ENCODE measurements around the gene ZNF683. TPM values are rescaled to one million over a fixed set of nuclear protein-coding genes. Genes with fewer than 3 reads are reported as not detected.

ZNF683 gene
- total and polyA plus RNA-seq, 4 donors = 0.17 to 0.55 (median 0.40) TPM; not detected in 1

DNA sequence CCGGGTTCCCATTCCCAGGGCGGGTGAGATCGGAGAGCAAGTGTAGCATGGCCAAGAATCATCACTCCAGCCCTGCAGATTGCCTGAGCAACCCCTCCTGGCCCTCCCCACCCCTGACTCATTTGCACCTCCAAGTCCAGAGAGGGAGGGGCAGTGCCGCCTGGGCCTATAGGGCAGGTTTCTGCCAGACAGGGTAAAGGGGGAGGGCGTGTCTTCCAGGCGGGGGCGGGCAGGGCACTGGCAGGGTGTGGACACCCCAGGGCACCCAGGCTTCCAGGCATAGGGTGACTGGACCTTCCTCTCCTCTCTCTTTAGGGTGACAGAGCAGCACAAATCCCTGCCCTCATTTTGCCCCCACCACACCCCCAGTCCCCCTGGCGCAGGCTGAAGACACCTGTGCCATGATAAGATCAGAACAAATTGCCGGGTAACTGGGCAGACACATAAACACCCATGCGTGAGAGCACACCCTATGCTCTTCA lies 15.4 kb downstream of the ZNF683 start:
- Histone ChIP-seq H3K9ac (ENCODE audit: insufficient read depth in 1 of 2, low read length in 2 of 2) (no peak overlapping the region), H3K4me1 (ENCODE audit: control insufficient read depth in 5 of 5, insufficient read depth in 5 of 5, low read length in 5 of 5) (peaks cover 0 to 6% (median 2%) of the 10 kb centered on the region in 5 donors), H3K9me3 (ENCODE audit: control insufficient read depth in 4 of 4, insufficient read depth in 3 of 4, low read length in 3 of 4) (no peaks in the 10 kb centered on the region), H3K4me3 (no peak overlapping the region), H3K27ac (ENCODE audit: low read depth in 1 of 2, low read length in 1 of 2) (no peak overlapping the region), H3K36me3 (ENCODE audit: control insufficient read depth in 4 of 4, insufficient read depth in 4 of 4, low read length in 4 of 4) (no peaks in the 10 kb centered on the region), H3K27me3 (ENCODE audit: control insufficient read depth in 3 of 3, insufficient read depth in 3 of 3, low read length in 2 of 3) (peaks cover 8 to 35% (median 24%) of the 10 kb centered on the region in 3 donors)
- DNase-seq (no peak), ATAC-seq (ENCODE audit: insufficient read depth, low FRiP score) (no peak)
- WGBS, 2 donors = 76 to 92% methylated on average over 10 of the region's 10 CpGs
- TF ChIP-seq, protein P1, sequence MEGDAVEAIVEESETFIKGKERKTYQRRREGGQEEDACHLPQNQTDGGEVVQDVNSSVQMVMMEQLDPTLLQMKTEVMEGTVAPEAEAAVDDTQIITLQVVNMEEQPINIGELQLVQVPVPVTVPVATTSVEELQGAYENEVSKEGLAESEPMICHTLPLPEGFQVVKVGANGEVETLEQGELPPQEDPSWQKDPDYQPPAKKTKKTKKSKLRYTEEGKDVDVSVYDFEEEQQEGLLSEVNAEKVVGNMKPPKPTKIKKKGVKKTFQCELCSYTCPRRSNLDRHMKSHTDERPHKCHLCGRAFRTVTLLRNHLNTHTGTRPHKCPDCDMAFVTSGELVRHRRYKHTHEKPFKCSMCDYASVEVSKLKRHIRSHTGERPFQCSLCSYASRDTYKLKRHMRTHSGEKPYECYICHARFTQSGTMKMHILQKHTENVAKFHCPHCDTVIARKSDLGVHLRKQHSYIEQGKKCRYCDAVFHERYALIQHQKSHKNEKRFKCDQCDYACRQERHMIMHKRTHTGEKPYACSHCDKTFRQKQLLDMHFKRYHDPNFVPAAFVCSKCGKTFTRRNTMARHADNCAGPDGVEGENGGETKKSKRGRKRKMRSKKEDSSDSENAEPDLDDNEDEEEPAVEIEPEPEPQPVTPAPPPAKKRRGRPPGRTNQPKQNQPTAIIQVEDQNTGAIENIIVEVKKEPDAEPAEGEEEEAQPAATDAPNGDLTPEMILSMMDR (IDR thresholded peaks at IDR 0.05; ENCODE audit: control extremely low read depth, extremely low read depth) = no peak

DNA sequence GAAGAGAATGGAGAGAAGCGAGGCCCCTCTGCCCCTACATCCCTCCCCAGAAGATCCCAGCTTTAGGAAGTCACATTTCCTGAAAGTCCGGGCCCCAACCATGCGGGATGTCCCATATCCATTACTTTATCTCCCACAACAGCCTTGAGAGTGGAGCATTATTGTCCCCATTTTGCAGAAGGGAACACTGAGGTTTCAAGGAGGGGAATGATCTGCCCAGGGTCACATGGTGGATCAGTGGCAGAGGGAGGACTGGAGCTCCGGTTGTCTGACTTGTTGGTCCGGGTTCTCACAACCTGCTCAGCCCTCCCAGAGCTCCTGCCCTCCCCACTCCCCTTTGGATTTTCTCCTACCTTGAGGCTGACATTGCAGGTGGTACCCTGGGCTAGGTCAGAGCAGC lies 16.4 kb downstream of the ZNF683 start:
- H3K4me1 ChIP-seq (ENCODE audit: control insufficient read depth in 5 of 5, insufficient read depth in 5 of 5, low read length in 5 of 5) = peaks cover 0 to 11% (median 2%) of the 10 kb centered on the region in 5 donors
- H3K9ac ChIP-seq (ENCODE audit: insufficient read depth in 1 of 2, low read length in 2 of 2) = no peak overlapping the region
- no peaks in the 10 kb centered on the region for H3K36me3 ChIP-seq (ENCODE audit: control insufficient read depth in 4 of 4, insufficient read depth in 4 of 4, low read length in 4 of 4)
- H3K4me3 ChIP-seq = no peak overlapping the region
- no peak overlapping the region for H3K27ac ChIP-seq (ENCODE audit: low read depth in 1 of 2, low read length in 1 of 2)
- peaks cover 0 to 29% (median 21%) of the 10 kb centered on the region in 3 donors for H3K27me3 ChIP-seq (ENCODE audit: control insufficient read depth in 3 of 3, insufficient read depth in 3 of 3, low read length in 2 of 3)
- H3K9me3 ChIP-seq (ENCODE audit: control insufficient read depth in 4 of 4, insufficient read depth in 3 of 4, low read length in 3 of 4) = no peaks in the 10 kb centered on the region
- WGBS, 2 donors = 84 to 88% methylated on average over 5 of the region's 5 CpGs
- TF ChIP-seq, protein P1 (IDR thresholded peaks at IDR 0.05; ENCODE audit: control extremely low read depth, extremely low read depth) = no peak
- no peak for DNase-seq
- ATAC-seq (ENCODE audit: insufficient read depth, low FRiP score) = no peak

DNA sequence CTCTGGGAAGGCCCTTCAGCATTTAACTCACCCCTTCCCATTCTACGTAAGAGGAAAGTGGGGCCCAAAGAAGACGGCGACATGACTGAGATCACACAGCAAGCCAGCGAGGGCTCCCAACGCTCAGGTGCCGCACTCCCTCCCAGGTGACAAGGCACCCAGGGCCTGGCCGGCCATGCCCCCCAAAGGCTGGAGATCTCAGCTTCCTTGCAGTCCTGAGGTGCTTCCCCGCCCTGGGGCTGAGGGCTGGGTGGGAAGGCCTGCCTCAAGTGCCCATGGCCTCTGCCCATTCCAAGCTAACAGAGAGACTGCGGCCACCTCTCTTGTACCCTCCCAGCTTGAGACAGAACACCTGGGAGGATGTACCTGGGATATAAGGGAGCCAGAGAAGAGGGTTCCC lies 17.6 kb downstream of the ZNF683 start:
- TF ChIP-seq, protein P1 (IDR thresholded peaks at IDR 0.05; ENCODE audit: control extremely low read depth, extremely low read depth) = no peak
- H3K27ac ChIP-seq (ENCODE audit: low read depth in 1 of 2, low read length in 1 of 2) = no peak overlapping the region
- ATAC-seq (ENCODE audit: insufficient read depth, low FRiP score) (no peak), DNase-seq (no peak)
- H3K36me3 ChIP-seq (ENCODE audit: control insufficient read depth in 4 of 4, insufficient read depth in 4 of 4, low read length in 4 of 4) = no peaks in the 10 kb centered on the region
- H3K9ac ChIP-seq (ENCODE audit: insufficient read depth in 1 of 2, low read length in 2 of 2) = no peak overlapping the region
- H3K9me3 ChIP-seq (ENCODE audit: control insufficient read depth in 4 of 4, insufficient read depth in 3 of 4, low read length in 3 of 4) = no peaks in the 10 kb centered on the region
- no peak overlapping the region for H3K4me3 ChIP-seq
- H3K4me1 ChIP-seq (ENCODE audit: control insufficient read depth in 5 of 5, insufficient read depth in 5 of 5, low read length in 5 of 5) = peaks cover 0 to 11% (median 0%) of the 10 kb centered on the region in 5 donors
- H3K27me3 ChIP-seq (ENCODE audit: control insufficient read depth in 3 of 3, insufficient read depth in 3 of 3, low read length in 2 of 3) = peaks cover 0 to 18% (median 13%) of the 10 kb centered on the region in 3 donors
- 87 to 93% methylated on average over 9 of the region's 9 CpGs for WGBS, 2 donors

All from lung (tissue), 12 donors.